HG02763 (cell line): ENCODE results near the gene PDLIM3.
"Not testable (repeated sequence)": the region's sequence is repeated elsewhere in the genome, so short reads cannot be mapped to it uniquely, and the experiment has no call there.

Source experiments
- ATAC-seq: cut with Tn5 transposase; IDR thresholded peaks from one replicate; pipeline ENCODE4 v1.9.1; 2021; ENCODE audit warnings: mild to moderate bottlenecking, moderate library complexity; ENCODE audit not compliant: unreplicated experiment

PDLIM3 gene

DNA sequence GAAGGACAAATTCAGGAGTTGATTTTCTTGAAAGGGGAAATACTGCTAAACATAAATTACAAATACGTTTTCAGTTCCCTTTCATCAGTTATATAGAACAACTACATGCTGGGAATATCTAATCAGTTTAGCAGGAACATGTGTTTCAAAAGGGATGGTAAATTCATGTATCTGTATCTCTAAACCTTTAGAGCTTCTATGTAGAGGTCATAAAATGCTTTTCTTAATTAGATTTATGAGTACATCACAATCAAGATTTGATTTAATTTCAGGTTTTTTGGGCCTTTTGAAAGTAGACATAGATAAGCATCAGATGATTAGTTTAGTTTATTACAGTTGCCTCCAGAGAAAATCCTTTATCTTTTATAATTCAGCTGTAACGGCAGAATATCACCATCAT, 12.9 kb downstream of the PDLIM3 start:
- ATAC-seq: no peak

DNA sequence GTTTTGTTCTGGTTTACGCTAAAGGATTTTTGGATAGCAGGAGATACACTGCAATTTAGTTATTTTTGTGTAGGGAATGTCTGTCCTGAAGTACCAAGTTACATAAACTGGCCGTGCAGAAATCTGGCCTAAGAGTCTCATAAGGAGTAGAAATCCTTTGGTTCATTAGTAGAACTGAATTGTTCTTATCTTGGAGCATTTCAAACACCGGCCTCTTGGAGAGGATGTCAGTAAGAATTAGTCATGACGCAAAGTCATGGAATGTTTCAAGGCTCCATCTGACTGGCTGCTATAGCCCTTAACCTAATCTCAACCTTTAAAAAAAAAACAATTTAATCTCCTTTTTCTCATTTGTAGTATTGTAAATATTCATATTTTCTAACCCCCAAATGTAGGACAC, 15.2 kb downstream of the PDLIM3 start:
- ATAC-seq: no peak

DNA sequence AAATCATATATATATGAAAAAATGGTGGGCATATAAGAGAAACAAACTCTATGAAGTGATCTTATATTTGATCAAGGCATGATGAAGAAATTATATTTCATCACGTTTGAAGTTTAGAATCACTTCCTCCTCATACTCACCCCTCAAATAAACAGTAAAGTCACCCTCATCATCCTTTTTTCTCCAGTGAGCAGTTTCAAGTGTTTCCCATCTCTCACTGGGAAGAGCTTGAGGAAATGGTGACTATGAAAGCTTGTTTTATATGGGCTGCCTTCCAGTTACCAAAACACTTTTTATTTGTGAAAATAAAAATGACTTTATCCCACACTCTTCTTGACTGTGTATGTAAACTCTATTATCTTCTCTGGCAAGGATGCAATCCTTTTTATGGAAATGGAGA, 16.8 kb downstream of the PDLIM3 start:
- no peak for ATAC-seq

DNA sequence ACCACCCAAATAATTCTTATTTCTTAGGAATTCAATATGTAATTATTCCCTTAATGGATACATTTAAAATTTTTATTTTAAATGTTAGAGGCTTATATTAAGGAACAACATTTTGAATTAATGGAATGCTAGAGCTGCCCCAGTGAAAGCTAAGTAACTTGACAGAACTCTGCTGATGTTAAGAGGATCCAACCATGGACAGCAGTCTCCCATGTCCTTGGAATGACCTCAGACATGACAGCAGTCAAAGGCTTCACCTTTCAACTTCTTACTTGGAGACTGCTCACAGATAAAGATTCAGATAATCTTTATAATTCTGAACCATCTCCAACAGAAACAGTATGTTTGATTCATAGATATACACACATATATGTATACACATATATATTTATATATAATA, 17.2 kb downstream of the PDLIM3 start:
- ATAC-seq: no peak

DNA sequence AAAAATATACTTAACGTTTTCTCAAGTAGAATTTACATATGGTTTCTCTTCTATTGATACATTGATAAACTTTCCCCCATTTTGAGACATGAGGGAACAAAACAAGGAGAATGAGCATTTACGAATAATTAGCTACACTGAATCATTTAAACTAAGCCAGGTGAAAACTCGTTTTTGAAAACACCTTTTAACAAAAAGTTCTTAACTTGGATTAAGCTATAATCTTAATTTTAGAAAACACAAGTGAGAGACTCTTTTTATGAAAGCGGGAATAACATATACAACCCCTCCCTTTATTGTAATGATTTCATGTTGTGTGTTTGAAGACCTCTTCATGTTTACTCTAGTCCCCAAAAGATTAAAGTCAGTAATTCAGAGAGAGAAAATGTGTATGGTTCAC, 20.1 kb downstream of the PDLIM3 start:
- no peak for ATAC-seq

DNA sequence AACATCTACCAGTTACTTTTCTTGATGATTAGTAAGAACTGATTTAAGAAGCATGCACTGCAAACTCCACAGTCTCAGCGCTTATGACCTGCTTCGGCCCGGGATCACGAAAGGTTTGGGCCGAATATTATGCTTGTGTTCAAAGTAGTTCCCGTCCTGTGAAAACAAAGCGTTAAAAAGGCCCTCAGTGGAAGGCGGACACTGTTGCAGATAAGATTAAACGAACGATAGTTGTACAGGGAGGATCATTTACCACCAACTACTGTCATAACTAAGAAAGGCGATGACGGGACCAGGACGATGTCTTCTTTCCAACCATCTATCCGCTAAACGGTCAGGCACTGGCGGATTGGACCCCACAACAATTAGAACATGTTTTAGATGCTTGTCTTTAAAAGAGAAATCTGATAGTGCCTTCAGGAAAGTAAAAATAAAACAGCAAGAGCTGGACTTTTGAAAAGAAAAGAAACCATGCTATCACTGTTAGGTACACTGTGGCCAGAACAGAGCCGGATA, 21.1 kb downstream of the PDLIM3 start:
- no peak for ATAC-seq

DNA sequence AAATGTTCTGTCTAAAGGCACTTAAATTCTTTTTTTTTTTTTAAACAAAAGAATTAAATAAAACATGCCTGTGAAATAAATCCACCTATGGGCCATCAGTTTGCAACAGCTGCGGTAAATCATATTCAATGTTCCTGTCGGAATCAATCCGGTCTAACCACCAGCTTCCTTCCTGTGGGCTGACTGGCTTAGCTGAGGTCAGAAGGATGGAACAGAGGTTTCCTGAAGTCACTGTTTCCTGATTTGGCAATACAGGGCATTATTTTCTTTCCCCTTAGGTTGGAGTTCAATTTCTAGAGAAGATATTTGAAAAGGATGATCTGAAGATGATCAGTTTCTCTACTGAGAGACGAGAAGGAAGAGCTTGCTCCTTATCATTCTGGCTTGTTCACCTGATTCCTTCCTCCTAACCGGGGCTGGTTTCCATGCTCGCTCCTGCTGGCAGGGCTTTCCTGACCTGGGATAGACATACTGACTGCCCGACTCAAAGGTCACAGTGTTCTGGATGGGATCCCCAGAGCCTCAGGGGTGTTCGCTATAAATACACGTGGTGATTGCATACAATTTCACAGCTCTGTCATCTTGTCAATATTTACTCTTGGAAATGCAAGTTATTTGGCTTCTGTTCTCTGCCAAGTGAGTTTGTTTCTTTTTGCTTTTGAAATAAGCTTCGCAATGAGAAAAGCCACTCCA, 21.7 kb downstream of the PDLIM3 start:
- no peak for ATAC-seq

DNA sequence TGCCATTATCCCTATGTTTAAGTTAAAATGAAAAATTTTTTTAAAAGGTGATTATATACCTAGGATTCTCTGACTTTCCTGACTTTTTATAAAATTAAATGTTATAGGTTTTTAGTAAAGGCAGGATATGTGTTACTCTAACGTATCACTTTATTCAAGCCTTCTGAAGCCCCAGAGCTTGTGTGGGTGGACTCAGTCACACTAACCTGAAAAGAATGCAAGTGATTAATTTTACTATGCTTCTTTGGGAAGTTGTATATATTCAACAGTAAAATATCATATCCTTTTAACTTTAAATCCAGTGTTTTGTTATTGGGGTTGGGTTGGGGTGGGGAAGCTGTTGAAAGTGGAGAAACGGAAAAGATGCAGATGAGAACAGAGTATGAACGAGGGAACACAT, 22.8 kb downstream of the PDLIM3 start:
- no peak for ATAC-seq

DNA sequence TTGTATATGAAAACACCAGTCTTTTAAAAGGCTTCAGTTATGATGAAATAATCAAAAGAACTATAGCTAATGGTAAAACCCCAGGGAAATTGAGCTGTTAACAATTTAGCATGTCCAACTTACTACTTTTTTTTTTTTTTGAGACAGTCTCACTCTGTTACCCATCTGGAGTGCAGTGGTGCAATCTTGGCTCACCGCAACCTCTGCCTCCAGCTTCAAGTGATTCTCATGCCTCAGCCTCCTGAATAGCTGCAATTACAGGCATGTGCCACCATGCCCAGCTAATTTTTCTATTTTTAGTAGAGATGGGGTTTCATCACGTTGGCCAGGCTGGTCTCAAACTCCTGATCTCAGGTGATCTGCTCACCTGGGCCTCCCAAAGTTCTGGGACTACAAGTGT, 24.1 kb downstream of the PDLIM3 start:
- ATAC-seq: not testable (repeated sequence)

DNA sequence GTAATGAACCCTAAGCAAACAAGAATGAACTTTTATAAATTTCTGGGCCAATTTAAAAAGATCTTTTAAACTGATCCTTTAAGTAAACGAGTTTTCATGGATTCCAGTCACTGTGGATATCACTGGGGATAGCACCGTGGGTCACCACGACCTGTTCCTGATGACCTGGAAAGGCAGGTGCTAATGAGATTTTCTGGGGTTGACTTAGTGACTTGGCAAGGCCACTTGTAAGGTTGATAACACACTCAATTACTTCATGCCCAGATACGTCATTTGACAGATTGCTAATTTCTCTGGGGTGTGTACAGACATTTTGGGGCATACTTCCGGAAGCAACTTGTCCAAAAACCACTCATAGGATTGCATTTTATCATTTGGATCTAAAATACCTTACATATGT, 24.5 kb downstream of the PDLIM3 start:
- ATAC-seq: no peak

DNA sequence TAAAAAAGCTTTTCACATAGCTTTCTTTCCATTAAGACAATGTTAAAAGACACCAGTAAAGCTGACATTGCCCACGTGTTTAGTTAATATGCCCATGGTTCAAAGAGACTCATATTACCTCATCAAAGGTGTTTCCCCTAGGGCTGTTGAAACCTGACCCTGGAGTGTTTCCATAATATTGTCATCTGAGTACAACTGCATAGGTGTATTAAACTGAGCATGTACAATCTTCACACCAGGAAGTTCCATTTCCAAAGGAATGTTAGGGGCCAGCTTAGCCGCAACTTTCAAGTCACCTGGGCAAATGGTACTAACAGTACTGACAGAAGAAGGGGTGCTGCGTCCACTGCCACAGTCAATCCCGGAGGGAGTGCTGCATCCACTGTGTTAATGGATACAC, 27.1 kb downstream of the PDLIM3 start:
- ATAC-seq: no peak

DNA sequence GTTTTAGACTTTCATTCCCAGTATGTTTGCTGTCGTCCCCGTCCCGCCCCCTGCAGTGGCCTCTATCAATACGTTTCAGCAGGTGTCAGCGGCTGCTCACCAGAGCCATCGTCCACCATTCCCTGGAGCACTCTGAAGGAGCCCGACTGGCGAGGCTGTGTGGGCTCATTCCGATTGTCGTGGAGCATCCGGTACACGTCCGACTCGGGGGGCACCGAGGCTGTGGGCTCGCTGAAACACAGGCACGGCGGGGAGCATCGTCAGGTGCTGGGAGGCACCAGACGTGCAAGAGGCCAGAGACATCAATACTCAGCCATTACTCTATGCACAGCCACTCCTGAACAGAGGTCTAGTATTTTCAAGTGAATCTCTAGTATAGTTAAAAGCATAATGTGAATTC, 28.9 kb downstream of the PDLIM3 start:
- no peak for ATAC-seq

DNA sequence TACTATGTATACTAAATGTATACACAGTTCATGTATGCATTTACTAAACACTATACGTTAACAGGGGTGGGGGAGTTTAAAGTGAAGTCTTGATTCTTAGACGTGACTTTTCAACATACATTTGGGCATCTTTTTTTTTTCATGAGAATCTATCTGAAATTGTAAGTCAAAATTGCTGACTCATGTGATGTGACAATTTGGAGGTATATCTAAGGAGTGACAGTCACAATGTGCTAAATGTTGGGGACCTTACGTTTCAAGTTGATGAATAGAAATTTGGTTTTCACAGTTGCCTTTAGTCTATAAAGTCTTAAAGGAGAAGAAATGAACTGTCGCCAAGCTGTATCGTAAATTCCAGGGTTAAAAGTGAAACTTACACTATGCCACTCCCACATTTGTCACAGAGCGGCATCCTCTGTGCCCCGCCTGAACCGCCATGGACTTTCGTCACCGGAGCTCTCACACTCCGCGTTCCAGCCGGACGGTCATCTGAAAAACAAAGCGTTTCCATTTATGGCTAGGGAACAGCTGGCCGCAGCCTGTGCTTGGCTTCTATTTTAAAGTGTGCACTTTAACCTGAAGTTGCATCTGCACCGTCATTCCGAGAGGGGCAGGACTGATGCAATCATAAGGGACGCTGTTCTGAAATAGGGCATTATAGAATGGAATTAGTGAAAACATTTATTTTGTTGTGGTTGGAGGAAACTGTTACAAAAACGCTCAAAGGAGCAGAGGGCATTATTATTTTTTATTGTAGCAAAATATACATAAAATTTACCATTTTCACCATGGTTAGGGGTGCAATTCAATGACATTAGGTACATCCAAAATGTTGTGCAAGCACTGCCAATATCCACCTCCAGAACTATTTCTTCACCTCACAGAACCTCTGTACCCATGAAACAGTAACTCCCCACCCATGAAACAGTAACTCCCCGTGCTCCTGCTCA, 30.9 kb downstream of the PDLIM3 start:
- ATAC-seq: no peak

DNA sequence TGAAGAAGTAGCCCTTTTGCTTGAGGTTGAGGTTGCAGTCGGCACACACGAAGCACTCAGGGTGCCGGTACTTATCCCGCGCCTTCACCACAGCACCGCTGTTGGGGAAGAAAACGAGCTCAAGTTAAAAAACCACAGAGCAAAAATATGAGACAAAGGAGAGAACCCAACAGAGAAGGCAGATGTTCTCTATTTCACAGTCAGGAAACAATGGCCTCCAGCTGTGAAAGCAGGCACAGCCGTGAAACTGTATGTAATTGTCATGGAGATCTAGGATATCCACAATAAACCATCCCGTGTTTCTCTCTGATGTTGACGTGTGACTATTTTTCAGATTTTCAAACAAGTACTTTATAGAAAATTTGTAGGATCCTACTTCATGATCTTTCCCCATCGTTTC, 32.9 kb downstream of the PDLIM3 start:
- ATAC-seq: no peak

DNA sequence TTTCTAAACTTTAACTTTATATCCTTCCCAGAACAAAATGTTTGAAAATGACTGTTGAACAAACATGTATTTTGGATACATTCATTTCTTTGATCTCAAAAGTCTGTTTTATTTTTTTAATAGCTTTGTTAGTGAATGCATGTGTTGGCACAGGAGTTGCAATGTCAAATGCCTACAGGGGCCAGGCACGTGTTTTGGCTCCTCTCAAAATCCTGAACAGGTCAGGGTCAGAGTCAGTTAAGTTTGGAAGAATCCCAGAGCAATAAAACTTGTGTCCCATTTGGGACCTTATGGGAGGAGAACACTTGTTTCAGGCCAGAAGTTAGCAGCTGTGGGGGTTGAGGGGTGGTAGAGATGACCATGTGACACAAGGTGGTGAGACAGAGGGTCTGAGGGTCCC, 34.7 kb downstream of the PDLIM3 start:
- ATAC-seq: no peak

DNA sequence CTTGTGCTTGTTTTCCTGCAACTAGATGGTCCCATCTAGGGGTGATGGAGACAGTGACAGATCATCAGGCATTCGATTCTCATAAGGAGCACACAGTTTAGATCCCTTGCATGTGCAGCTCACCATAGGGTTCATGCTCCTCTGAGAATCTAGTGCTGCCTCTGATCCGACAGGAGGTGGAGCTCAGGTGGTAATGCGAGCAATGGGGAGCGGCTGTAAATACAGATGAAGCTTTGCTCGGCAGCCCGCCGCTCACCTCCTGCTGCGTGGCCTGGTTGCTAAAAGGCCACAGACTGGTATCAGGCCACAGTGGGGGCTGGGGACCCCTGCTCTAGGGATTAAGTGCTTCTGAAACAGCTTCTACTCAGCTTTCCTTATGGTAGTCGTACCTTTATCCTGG, 35.3 kb downstream of the PDLIM3 start:
- no peak for ATAC-seq

DNA sequence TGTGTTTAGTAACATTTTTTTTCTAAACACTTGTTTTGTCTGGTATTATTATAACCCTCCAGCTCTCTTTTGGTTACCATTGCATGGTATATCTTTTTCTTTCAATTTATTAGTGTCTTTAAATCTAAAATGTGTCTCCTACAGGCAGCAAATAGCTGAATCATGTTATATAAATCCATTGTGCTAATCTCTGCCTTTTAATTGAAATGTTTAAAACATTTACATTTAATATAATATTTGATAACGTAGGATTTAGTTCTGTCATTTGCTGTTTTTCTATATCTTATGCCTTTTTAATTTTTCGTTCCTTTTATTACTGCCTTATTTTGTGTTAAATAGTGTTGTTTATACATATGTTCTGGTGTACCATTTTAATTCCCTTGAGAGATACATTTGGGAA, 46.7 kb downstream of the PDLIM3 start:
- ATAC-seq: no peak

DNA sequence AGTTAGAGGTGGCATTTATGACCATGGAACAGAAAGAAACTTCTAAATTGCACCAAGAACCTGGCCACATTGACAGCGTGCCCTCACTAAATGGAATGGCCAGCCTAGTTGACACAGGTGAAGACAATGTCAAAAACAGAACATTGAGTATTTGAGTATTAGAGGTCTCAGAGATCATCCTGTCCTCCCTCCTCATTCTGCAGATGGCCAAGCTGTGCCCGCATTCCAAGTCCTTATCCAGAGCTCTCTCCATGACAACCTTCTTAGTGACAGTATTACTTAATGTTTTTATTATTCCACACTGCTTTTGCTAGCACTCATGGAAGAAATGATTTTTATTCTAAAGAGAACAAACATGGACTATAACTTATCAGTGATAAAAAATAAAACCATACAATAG, 53.9 kb downstream of the PDLIM3 start:
- no peak for ATAC-seq

DNA sequence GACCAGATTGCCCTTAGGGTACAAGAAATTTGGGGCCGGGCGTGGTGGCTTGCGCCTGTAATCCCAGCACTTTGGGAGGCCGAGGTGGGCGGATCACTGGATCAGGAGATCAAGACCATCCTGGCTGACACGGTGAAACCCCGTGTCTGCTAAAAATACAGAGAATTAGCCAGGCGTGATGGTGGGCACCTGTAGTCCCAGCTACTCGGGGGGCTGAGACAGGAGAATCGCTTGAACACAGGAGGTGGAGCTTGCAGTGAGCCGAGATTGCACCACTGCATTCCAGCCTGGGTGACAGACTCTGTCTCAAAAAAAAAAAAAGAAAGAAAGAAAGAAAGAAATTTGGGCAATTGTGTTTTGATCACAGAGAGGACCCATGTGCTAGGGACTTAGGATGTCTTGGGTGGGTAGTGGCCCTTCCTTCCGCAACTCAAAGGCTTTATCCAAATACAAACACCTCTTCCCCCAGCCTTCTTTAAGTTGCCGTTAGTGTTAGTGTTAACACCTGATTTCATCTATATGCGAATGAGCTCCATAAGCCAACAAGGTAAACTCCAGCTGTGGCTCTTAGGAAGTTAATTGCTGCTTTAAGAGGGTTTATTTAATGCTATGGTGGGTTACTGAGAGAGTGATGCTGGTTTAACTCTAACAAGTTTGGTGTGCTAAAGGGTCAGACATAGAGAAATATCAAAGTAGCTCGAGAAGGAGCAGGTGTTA, 55.1 kb downstream of the PDLIM3 start:
- ATAC-seq: peak; percentile 30

DNA sequence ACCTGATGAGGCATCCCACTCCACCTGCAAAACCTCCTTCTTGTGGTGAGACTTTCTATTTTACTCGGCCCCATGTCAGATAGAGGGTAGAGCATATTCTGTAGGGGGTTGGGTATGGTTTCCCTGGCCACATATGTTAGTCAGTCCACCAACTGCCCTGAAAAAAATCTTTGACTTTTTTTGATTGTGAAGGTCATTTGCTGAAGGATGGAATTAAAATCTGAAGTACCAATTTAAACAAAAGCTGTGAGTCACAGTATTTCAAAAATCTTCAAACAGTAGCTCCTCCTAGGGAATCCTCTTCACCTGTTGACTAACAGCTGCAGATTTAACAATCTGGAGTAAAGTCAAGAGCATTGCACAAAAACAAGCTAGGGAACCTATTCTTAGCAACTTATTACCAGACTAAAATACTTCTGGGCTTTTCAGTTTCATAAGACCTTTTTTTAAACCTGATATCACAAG, 55.8 kb downstream of the PDLIM3 start:
- peak; percentile 83 for ATAC-seq

DNA sequence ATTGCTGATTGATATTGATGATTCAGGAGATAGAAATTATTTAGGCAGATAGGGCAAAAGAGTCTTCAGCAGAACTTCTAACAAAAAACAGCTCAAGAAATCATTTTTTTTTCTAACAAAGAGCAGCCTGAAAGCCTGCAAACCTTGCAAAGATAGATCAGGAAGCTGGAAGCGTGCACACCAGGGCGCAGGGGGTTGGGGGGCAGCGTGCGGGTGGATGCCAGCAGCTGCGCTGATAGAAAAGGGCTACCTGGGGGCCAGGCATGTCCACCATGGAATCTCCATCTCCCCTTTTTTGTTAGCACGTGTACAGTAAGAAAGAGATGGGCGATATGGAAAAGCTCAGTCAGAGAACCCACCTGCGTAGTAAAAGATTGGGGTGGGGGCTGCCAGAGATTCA, 62.1 kb downstream of the PDLIM3 start:
- ATAC-seq: no peak
